Testis (tissue), 2 donors: Measurements from ENCODE around the gene RASGRP4.

Source experiments
- POLR2A ChIP-seq: fragments of 450-650 bp; IDR thresholded peaks from one replicate; pipeline ENCODE4 v1.6.1; 2017; ENCODE audit warnings: antibody characterized with exemption, mild to moderate bottlenecking, moderate library complexity
- TF ChIP-seq, protein P1 (sequence below), 3 experiments: fragments of 450-650 bp in 2 of 3; fragments of 200-600 bp in 1 of 3; sonication (generic) in 1 of 3; IDR thresholded peaks; one replicate each; pipeline ENCODE4 v1.5.1; 2016 to 2019; ENCODE audit warnings: antibody characterized with exemption in 3 of 3, mild to moderate bottlenecking in 2 of 3, moderate library complexity in 1 of 3

DNA sequence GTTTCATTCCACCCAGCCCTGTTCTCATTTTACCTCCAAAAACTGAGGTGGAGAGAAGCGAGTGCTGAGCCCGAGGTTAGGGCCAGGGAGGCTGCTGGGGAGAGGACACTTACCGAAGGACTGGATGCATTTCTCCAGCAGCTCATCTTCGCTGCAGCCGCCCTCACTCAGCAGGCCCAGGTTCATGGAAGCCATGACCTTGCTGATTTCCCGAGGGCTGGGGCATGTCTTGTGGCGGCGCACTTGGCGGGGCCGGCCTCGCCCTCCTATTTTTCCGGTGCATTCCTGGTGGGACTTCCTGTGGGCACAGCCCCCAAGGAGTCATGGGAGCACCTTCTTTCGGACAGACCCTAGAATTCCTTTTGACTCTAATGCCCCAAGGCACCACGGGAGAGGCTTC, 4.2 kb downstream of the RASGRP4 start:
- TF ChIP-seq, protein P1, sequence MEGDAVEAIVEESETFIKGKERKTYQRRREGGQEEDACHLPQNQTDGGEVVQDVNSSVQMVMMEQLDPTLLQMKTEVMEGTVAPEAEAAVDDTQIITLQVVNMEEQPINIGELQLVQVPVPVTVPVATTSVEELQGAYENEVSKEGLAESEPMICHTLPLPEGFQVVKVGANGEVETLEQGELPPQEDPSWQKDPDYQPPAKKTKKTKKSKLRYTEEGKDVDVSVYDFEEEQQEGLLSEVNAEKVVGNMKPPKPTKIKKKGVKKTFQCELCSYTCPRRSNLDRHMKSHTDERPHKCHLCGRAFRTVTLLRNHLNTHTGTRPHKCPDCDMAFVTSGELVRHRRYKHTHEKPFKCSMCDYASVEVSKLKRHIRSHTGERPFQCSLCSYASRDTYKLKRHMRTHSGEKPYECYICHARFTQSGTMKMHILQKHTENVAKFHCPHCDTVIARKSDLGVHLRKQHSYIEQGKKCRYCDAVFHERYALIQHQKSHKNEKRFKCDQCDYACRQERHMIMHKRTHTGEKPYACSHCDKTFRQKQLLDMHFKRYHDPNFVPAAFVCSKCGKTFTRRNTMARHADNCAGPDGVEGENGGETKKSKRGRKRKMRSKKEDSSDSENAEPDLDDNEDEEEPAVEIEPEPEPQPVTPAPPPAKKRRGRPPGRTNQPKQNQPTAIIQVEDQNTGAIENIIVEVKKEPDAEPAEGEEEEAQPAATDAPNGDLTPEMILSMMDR (IDR thresholded peaks at IDR 0.05) = no peak
- no peak for TF ChIP-seq POLR2A
